Immature natural killer cell (primary cell): ENCODE results near the gene PITPNM1. TPM values are rescaled to one million over a fixed set of nuclear protein-coding genes. Genes with fewer than 3 reads are reported as not detected.
"Not testable (repeated sequence)": the region's sequence is repeated elsewhere in the genome, so short reads cannot be mapped to it uniquely, and the experiment has no call there.

Experiments
- DNase-seq, 3 donors: peaks; one replicate each; pipeline ENCODE4 v3.0.0; 2022; ENCODE audit warnings: mixed read lengths in 1 of 3
- H3K27ac Mint-ChIP-seq, 6 donors: one replicate each; pipeline ENCODE4 v1.8.0; 2020; ENCODE audit warnings: mixed read lengths in 6 of 6, mild to moderate bottlenecking in 5 of 6, inconsistent platforms in 4 of 6, moderate library complexity in 3 of 6
- H3K27me3 Mint-ChIP-seq, 3 donors: one replicate each; pipeline ENCODE4 v1.8.0; 2020 to 2021; ENCODE audit warnings: low read depth in 3 of 3, mild to moderate bottlenecking in 3 of 3, mixed read lengths in 3 of 3, moderate library complexity in 3 of 3, inconsistent platforms in 1 of 3
- H3K36me3 Mint-ChIP-seq, 3 donors: one replicate each; pipeline ENCODE4 v1.8.0; 2020; ENCODE audit warnings: mixed read lengths in 3 of 3, inconsistent platforms in 2 of 3, mild to moderate bottlenecking in 2 of 3
- H3K4me1 Mint-ChIP-seq, 2 donors: one replicate each; pipeline ENCODE4 v1.8.0; 2020; ENCODE audit warnings: inconsistent platforms in 2 of 2, mild to moderate bottlenecking in 2 of 2, mixed read lengths in 2 of 2, moderate library complexity in 1 of 2
- H3K4me3 Mint-ChIP-seq, 5 donors: one replicate each; pipeline ENCODE4 v1.8.0; 2020; ENCODE audit warnings: mild to moderate bottlenecking in 5 of 5, mixed read lengths in 5 of 5, inconsistent platforms in 3 of 5, moderate library complexity in 3 of 5
- H3K9me3 Mint-ChIP-seq, 6 donors: one replicate each; pipeline ENCODE4 v1.8.0; 2020; ENCODE audit warnings: mild to moderate bottlenecking in 6 of 6, mixed read lengths in 6 of 6, inconsistent platforms in 4 of 6, moderate library complexity in 3 of 6
- polyA plus RNA-seq, 3 donors: library from polyadenylated mRNA; unstranded; fragments of 300-500 nt; fragmentation: Illumina TruSeq; gene quantifications; one replicate each; pipeline ENCODE4 v1.2.3, GENCODE V29; 2021

PITPNM1 gene
- polyA plus RNA-seq, 3 donors from 2014 or later = 3.6 to 29.2 (median 10.2) TPM

DNA sequence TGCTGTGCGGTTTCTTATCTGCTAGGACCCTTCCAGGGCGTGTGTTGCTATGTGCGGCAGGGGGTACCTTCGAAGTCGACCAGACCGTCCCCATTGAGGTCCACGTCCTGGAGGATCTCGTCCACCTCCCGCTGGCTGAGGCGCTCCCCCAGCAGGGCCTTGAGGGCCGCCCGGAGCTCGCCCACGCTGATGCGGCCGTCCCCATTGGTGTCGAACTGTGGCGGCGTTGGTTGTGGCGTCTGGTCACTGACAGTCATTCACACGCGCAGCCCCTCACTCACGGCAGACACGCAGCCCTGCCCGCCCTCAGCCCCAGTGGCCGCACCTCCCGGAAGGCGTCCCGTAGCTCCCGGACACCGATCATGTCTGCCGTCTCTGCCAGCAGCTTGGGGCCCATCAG lies 14.6 kb upstream of the PITPNM1 start:
- H3K9me3 Mint-ChIP-seq = no peaks in the 10 kb centered on the region
- H3K27me3 Mint-ChIP-seq = peaks cover 0 to 7% (median 5%) of the 10 kb centered on the region in 3 donors
- DNase-seq = no peak
- H3K4me1 Mint-ChIP-seq = no peaks in the 10 kb centered on the region
- no peak overlapping the region for H3K27ac Mint-ChIP-seq
- H3K36me3 Mint-ChIP-seq = no peaks in the 10 kb centered on the region
- H3K4me3 Mint-ChIP-seq = no peak overlapping the region

GRCh38 chr11:67517784-67518552 lies 12.8 kb upstream of the PITPNM1 start:
- Mint-ChIP-seq H3K9me3 (no peaks in the 10 kb centered on the region), H3K4me3 (no peak overlapping the region), H3K4me1 (no peaks in the 10 kb centered on the region), H3K27ac (no peak overlapping the region), H3K36me3 (no peaks in the 10 kb centered on the region), H3K27me3 (peaks cover 0 to 10% (median 7%) of the 10 kb centered on the region in 3 donors)
- no peak for DNase-seq

DNA sequence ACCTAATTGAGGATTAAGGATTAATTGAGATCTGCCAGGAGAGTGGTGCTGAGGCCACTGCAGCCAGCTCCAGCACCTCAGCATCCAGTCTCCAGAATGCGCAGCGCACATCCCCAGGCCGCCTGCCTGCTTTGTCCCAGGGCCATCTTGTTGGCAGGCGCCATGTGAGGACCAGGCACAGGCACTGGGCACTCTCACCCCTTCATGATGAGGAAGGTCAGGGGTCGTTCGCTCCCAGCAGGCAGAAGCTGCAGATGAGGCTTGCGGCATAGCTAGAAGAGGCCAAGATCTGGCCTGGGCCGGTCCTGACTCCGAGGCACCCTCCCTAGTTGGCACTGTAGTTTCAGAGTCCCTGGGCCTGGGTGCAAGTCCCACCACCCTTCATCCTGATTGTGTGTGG lies 11.6 kb upstream of the PITPNM1 start:
- Mint-ChIP-seq H3K27ac (no peak overlapping the region), H3K4me3 (no peak overlapping the region), H3K9me3 (no peaks in the 10 kb centered on the region), H3K27me3 (peaks cover 0 to 14% (median 8%) of the 10 kb centered on the region in 3 donors), H3K36me3 (no peaks in the 10 kb centered on the region), H3K4me1 (no peaks in the 10 kb centered on the region)
- DNase-seq = no peak

- H3K4me3 Mint-ChIP-seq = no peak overlapping the region
- no peaks in the 10 kb centered on the region for H3K36me3 Mint-ChIP-seq
- H3K27me3 Mint-ChIP-seq = peaks cover 3 to 17% (median 13%) of the 10 kb centered on the region in 3 donors
- H3K27ac Mint-ChIP-seq = no peak overlapping the region
- no peaks in the 10 kb centered on the region for H3K9me3 Mint-ChIP-seq
- peaks cover under 1 to 2% of the 10 kb centered on the region in 2 donors for H3K4me1 Mint-ChIP-seq
- DNase-seq = no peak
Observed at GRCh38 chr11:67514116-67514515, 9.0 kb upstream of the PITPNM1 start.

- H3K27me3 Mint-ChIP-seq = peaks cover 16 to 24% (median 24%) of the 10 kb centered on the region in 3 donors
- H3K4me3 Mint-ChIP-seq, H3K9me3 Mint-ChIP-seq, H3K27ac Mint-ChIP-seq, H3K36me3 Mint-ChIP-seq, DNase-seq: not testable (repeated sequence)
- H3K4me1 Mint-ChIP-seq = peaks cover 19 to 22% of the 10 kb centered on the region in 2 donors
Observed at GRCh38 chr11:67511558-67511957, 6.4 kb upstream of the PITPNM1 start.

DNA sequence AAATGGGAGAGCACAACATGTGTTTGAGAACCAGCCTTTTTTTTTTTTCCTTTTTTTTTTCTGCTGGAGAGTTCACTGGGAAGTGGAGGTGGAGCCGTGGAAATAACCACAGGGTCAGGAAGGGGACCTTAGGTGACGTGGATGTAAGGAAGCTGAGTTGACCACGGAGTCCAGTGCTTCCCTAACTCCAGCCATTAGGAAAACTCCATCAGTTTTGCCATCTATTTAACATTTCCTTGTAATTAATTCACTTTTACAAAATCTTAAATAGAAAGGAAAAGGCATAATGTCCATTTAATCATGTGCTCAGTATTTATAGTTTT lies 4.8 kb upstream of the PITPNM1 start:
- Mint-ChIP-seq H3K36me3 (no peaks in the 10 kb centered on the region), H3K9me3 (no peaks in the 10 kb centered on the region), H3K4me3 (peak overlapping the region in 4 of 5 donors; percentile 40 to 59 (median 52)), H3K4me1 (peaks cover 32 to 36% of the 10 kb centered on the region in 2 donors), H3K27ac (peak overlapping the region in 4 of 6 donors; percentile 25 to 64 (median 62)), H3K27me3 (peaks cover 20 to 26% (median 20%) of the 10 kb centered on the region in 3 donors)
- DNase-seq = no peak

- Mint-ChIP-seq H3K9me3 (no peaks in the 10 kb centered on the region), H3K36me3 (no peaks in the 10 kb centered on the region), H3K4me1 (peaks cover 35 to 36% of the 10 kb centered on the region in 2 donors), H3K4me3 (peak overlapping the region; percentile 85 to 92 (median 90)), H3K27me3 (peaks cover 17 to 31% (median 23%) of the 10 kb centered on the region in 3 donors), H3K27ac (peak overlapping the region; percentile 93 to 98 (median 98))
- peak; percentile 99 for DNase-seq
Observed at GRCh38 chr11:67508486-67509121, 3.4 kb upstream of the PITPNM1 start.

- Mint-ChIP-seq H3K9me3 (no peaks in the 10 kb centered on the region), H3K27ac (peak within 1 kb of the TSS; percentile 96 to 98 (median 98))
Observed at GRCh38 chr11:67507864-67508485, 2.8 kb upstream of the PITPNM1 start, which contains the start of gene CDK2AP2. Gene CDK2AP2, minus strand, starts transcription at chr11:67508162. Its CDS starts 80 bp downstream, at chr11:67508082.

GRCh38 chr11:67507242-67507863 lies 2.2 kb upstream of the PITPNM1 start:
- DNase-seq = no peak
- Mint-ChIP-seq H3K4me3 (peak overlapping the region; percentile 85 to 92 (median 90)), H3K4me1 (peaks cover 43% of the 10 kb centered on the region in 2 donors), H3K27me3 (peaks cover 10 to 30% (median 23%) of the 10 kb centered on the region in 3 donors), H3K27ac (peak overlapping the region; percentile 96 to 98 (median 98)), H3K9me3 (no peaks in the 10 kb centered on the region), H3K36me3 (peaks cover 0 to 5% (median 0%) of the 10 kb centered on the region in 3 donors)

More at GRCh38 chr11:67507864-67508485, 2.8 kb upstream of the PITPNM1 start, which contains the start of gene CDK2AP2:
- peak; percentile 95 to 97 (median 97) for DNase-seq
- peaks cover 39 to 40% of the 10 kb centered on the region in 2 donors for H3K4me1 Mint-ChIP-seq
- H3K36me3 Mint-ChIP-seq = peaks cover 0 to 1% (median 0%) of the 10 kb centered on the region in 3 donors
- H3K27me3 Mint-ChIP-seq = peaks cover 14 to 31% (median 23%) of the 10 kb centered on the region in 3 donors
- H3K4me3 Mint-ChIP-seq = peak within 1 kb of the TSS; percentile 85 to 92 (median 90)

GRCh38 chr11:67506426-67507051 lies 1.4 kb upstream of the PITPNM1 start:
- DNase-seq = peak in 1 of 3 donors; percentile 20
- H3K27ac Mint-ChIP-seq = peak overlapping the region; percentile 96 to 99 (median 98)
- peaks cover 10 to 29% (median 23%) of the 10 kb centered on the region in 3 donors for H3K27me3 Mint-ChIP-seq
- H3K9me3 Mint-ChIP-seq = no peaks in the 10 kb centered on the region
- peaks cover 0 to 5% (median 0%) of the 10 kb centered on the region in 3 donors for H3K36me3 Mint-ChIP-seq
- peaks cover 43% of the 10 kb centered on the region in 2 donors for H3K4me1 Mint-ChIP-seq
- peak overlapping the region; percentile 89 to 93 (median 90) for H3K4me3 Mint-ChIP-seq

GRCh38 chr11:67505605-67506396 lies 638 bp upstream of the PITPNM1 start:
- Mint-ChIP-seq H3K27ac (peak overlapping the region; percentile 96 to 99 (median 98)), H3K27me3 (peaks cover 10 to 30% (median 23%) of the 10 kb centered on the region in 3 donors), H3K4me3 (peak overlapping the region; percentile 86 to 93 (median 90)), H3K9me3 (no peaks in the 10 kb centered on the region), H3K4me1 (peaks cover 48 to 49% of the 10 kb centered on the region in 2 donors), H3K36me3 (peaks cover 5 to 9% (median 7%) of the 10 kb centered on the region in 3 donors)
- peak; percentile 82 to 87 (median 84) for DNase-seq
